Gastrocnemius medialis (tissue), 4 donors: ENCODE measurements around the gene ZIC1. TPM values are rescaled to one million over a fixed set of nuclear protein-coding genes. Genes with fewer than 3 reads are reported as not detected.

Experiments
- ATAC-seq, 2 donors: fragments of 150-250 bp; one replicate each; pipeline ENCODE4 v1.9.1; 2016
- DNase-seq, 2 donors: peaks; one replicate each; pipeline ENCODE4 v3.0.0-alpha.2; 2019
- H3K27ac ChIP-seq, 4 donors: fragments of 200-600 bp; sonication (generic); 1 replicate in 1 of 4; 2 replicates in 3 of 4; pipeline ENCODE4 v1.5.1; 2016 to 2018; ENCODE audit warnings: mild to moderate bottlenecking in 2 of 4, moderate library complexity in 1 of 4
- H3K27me3 ChIP-seq, 3 donors: fragments of 200-600 bp; sonication (generic) in 2 of 3; 1 replicate in 1 of 3; 2 replicates in 2 of 3; pipeline versions ENCODE4 v1.5.1 to v1.6.0; 2016 to 2019; ENCODE audit warnings: mild to moderate bottlenecking in 1 of 3, moderate library complexity in 1 of 3
- H3K36me3 ChIP-seq, 2 donors: fragments of 200-600 bp; sonication (generic) in 1 of 2; one replicate each; pipeline ENCODE4 v1.5.1; 2017 to 2018
- H3K4me1 ChIP-seq, 2 donors: fragments of 200-600 bp; sonication (generic) in 1 of 2; one replicate each; pipeline ENCODE4 v1.5.1; 2016 to 2017; ENCODE audit warnings: mild to moderate bottlenecking in 2 of 2
- H3K4me3 ChIP-seq, 4 donors: fragments of 200-600 bp; sonication (generic) in 3 of 4; 1 replicate in 1 of 4; 2 replicates in 3 of 4; pipeline ENCODE4 v1.5.1; 2016 to 2019; ENCODE audit warnings: mild to moderate bottlenecking in 2 of 4
- H3K9me3 ChIP-seq, 3 donors: fragments of 200-600 bp; sonication (generic) in 2 of 3; 1 replicate in 1 of 3; 2 replicates in 2 of 3; pipeline ENCODE4 v1.5.1; 2016 to 2019
- POLR2A ChIP-seq, 2 donors: fragments of 450-650 bp; IDR thresholded peaks; one replicate each; pipeline ENCODE4 v1.6.1; 2017; ENCODE audit warnings: antibody characterized with exemption in 2 of 2, mild to moderate bottlenecking in 2 of 2, moderate library complexity in 2 of 2
- in situ Hi-C, 4 donors: fragments of 200-750 bp; cut with MboI; loops; one replicate each; pipeline versions ENCODE4 v1.15.0 to v1.8.0; 2017; ENCODE audit warnings: low sequenced_read_pairs in 4 of 4
- intact Hi-C: fragments of 100-400 bp; cut with DNase I; formaldehyde crosslinking; loops from one replicate; pipeline ENCODE4 v1.15.1; 2023; ENCODE audit warnings: low total_unique reads
- total RNA-seq, 4 donors: library from RNA; depleted of rRNA; stranded (reverse); fragments of >200 nt; gene quantifications; one replicate each; pipeline versions ENCODE4 v1.1.0 to v1.2.3, GENCODE V29; 2016
- TF ChIP-seq, protein P1 (sequence below), 5 experiments: fragments of 450-650 bp in 3 of 5; fragments of 200-600 bp in 2 of 5; sonication (generic) in 2 of 5; IDR thresholded peaks in 4 of 5; conservative IDR thresholded peaks in 1 of 5; 1 replicate in 4 of 5; 2 replicates in 1 of 5; pipeline ENCODE4 v1.5.1; 2016 to 2019; ENCODE audit warnings: antibody characterized with exemption in 5 of 5, mild to moderate bottlenecking in 3 of 5, moderate library complexity in 3 of 5

ZIC1 gene
- total RNA-seq, 4 donors from 2014 or later: 3.3 to 5.2 (median 4.3) TPM

DNA sequence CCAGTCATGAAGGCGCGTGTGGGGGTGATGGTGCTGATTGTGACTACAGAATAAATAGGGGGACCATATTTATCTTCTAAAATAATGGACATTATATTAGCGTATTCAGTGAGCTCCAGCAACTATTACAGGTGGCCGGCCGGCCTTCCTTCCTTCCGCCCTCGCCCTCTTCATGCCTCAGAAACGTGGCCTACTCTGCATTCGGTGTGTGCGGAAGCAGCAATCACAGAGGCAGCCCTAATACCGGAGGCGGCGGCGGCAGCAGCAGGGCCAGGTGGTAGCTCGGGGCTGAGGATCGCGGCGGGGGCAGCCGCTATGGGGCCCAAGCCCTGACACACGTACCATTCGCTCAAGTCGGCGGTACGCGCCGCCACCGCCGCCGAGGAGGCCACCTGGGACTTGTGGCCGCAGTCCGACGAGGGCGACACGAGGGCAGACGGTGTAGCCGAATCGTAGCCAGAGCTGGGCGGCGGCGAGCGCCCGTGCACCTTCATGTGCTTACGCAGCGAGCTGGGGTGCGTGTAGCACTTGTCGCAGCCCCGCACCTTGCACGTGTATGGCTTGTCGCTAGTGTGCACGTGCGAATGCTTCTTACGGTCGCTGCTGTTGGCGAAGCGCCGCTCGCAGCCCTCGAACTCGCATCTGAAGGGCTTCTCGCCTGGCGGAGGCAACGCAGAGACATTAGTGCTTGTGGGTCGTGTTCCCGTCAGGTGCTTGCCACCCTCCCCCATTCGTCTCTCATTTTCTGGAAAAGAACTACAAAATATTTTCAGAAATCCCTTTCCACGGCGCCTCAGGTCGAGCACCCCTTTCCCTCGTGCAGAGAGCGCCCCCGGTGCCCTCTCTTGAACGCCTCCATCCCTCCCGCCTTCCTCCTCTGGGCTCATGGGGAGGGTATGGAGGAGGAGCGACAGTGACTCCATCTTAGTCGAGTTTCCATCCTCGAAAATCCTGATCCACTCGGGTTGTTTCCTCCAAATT lies 18.3 kb upstream of the ZIC1 start:
- H3K27ac ChIP-seq: no peak overlapping the region
- H3K4me1 ChIP-seq: peaks cover 0 to 18% of the 10 kb centered on the region in 2 donors
- TF ChIP-seq, protein P1, sequence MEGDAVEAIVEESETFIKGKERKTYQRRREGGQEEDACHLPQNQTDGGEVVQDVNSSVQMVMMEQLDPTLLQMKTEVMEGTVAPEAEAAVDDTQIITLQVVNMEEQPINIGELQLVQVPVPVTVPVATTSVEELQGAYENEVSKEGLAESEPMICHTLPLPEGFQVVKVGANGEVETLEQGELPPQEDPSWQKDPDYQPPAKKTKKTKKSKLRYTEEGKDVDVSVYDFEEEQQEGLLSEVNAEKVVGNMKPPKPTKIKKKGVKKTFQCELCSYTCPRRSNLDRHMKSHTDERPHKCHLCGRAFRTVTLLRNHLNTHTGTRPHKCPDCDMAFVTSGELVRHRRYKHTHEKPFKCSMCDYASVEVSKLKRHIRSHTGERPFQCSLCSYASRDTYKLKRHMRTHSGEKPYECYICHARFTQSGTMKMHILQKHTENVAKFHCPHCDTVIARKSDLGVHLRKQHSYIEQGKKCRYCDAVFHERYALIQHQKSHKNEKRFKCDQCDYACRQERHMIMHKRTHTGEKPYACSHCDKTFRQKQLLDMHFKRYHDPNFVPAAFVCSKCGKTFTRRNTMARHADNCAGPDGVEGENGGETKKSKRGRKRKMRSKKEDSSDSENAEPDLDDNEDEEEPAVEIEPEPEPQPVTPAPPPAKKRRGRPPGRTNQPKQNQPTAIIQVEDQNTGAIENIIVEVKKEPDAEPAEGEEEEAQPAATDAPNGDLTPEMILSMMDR (IDR thresholded peaks at IDR 0.05 in 4 of 5, conservative IDR thresholded peaks at IDR 0.05 in 1 of 5): no peak
- TF ChIP-seq POLR2A (IDR thresholded peaks at IDR 0.05): no peak
- in situ Hi-C loops: loop anchor here in 2 of 4 donors (25.0 kb wide), 1 partner anchor 221 kb away; no protein-coding TSS in a partner anchor
- intact Hi-C loops: no loop called here
- ATAC-seq (no peak), DNase-seq (no peak)
- peaks cover 24 to 34% (median 33%) of the 10 kb centered on the region in 3 donors for H3K27me3 ChIP-seq
- no peaks in the 10 kb centered on the region for H3K9me3 ChIP-seq
- H3K36me3 ChIP-seq: no peaks in the 10 kb centered on the region
- H3K4me3 ChIP-seq: no peak overlapping the region

DNA sequence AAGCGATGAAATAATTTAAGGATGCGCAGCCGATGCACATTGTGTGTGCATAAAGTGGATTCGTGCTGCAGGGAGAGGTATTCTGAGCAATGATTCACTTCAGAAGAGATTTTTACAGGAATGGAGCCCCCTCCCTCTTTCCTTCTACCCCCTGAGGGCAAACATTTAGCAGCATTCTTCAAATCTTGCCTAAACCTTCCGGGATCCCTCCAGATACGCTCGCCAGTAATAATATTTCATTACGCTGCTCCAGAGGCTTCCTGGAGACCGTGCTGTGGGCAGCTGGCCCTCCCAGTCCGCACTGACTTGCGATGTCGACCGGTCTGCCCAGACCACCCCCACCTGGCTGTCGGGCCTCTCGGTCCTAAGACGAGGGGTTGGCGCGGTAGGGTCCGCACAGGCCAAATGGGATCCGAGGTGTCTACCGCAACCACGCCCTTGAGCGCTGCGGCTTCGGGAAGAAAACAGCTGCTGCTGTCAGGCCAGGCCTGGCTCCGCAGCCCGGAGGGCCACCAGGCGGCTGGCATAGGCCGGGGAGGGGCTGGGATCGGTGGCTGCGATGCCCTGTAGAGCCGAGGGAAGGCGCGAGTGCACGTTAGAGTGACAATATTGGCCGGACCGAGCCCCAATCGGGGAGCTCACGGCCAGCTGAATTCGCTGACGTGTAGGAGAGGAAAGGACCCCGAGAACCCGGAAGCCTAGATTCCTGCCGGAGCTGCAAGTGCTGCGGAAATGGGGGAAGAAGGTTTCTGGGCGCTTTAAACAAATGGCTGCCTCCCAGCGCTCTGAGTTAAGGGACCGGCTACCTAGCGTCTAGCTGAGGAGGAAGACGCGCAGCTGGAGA lies 17.2 kb upstream of the ZIC1 start:
- DNase-seq: peak; percentile 52 to 79
- intact Hi-C loops: loop anchor here (1.0 to 2.0 kb wide), 3 partner anchors 17 to 225 kb away; partner anchors contain the start of gene ZIC1
- Histone ChIP-seq H3K27ac (peak overlapping the region; percentile 82 to 94 (median 90)), H3K36me3 (no peaks in the 10 kb centered on the region), H3K9me3 (no peaks in the 10 kb centered on the region), H3K4me3 (peak overlapping the region; percentile 63 to 73 (median 67)), H3K27me3 (peaks cover 29 to 35% (median 34%) of the 10 kb centered on the region in 3 donors), H3K4me1 (peaks cover 0 to 18% of the 10 kb centered on the region in 2 donors)
- peak; percentile 76 for ATAC-seq
- peak; percentile 30 to 52 for TF ChIP-seq POLR2A (IDR thresholded peaks at IDR 0.05)
- TF ChIP-seq, protein P1 (IDR thresholded peaks at IDR 0.05 in 4 of 5, conservative IDR thresholded peaks at IDR 0.05 in 1 of 5): peak; percentile 40 to 68 (median 52)
- in situ Hi-C loops: loop anchor here in 2 of 4 donors (25.0 kb wide), 1 partner anchor 220 kb away; no protein-coding TSS in a partner anchor

DNA sequence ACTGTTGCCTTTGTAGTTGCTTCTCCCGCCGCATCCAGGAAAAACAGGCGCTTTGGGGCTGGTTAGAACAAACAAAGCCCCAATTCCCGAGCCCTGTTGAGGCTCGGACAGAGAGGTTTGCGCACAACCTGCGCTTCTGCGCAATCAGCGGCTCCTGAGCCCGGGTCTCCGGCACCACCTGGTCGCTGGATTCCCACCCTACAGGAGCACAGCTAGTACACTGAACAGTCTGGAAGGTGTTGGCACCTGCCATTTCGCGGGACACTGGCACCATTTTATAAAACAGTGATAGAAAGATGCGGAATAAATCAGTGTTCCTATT lies 16.6 kb upstream of the ZIC1 start:
- TF ChIP-seq, protein P1 (IDR thresholded peaks at IDR 0.05 in 4 of 5, conservative IDR thresholded peaks at IDR 0.05 in 1 of 5): no peak
- TF ChIP-seq POLR2A (IDR thresholded peaks at IDR 0.05): peak in 1 of 2 donors; percentile 4
- in situ Hi-C loops: loop anchor here in 2 of 4 donors (25.0 kb wide), 1 partner anchor 220 kb away; no protein-coding TSS in a partner anchor
- peak overlapping the region; percentile 82 to 94 (median 90) for H3K27ac ChIP-seq

DNA sequence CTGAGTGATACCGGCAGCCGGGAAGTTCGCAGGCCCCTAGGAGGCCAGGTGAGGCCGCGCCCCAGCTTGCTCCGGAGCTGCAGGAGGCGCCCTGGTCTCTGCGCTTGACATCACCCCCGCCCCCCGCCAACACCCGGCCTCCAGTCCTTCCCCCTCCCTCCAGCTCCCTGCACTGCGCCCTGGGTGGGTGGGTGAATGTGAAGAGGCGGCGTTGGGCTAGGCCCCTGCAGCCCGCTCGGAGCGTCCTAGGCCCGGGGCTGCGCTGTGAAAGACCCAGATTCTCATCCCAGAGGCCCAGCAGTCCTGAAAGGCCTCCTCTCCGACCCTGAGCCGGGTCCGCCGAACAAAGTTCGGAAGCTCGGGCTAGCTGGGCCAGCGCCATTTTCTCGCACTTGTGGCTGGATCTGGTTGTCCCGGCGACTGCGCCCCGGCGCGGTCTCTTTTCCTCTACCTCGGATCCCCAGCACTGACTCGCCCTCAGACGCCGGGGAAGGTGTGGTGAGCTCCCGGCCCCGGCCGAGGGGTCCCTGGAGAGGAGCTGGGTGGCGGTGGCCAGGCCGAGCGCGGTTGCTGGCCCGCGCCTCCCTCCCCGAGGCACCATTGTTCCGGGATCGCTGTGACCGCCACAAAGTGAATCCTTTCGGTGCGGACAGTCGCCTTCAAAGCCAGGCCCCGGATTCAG lies 15.8 kb upstream of the ZIC1 start:
- ATAC-seq: peak; percentile 63 to 73
- Histone ChIP-seq H3K36me3 (no peaks in the 10 kb centered on the region), H3K27ac (peak overlapping the region; percentile 82 to 94 (median 90)), H3K4me3 (peak overlapping the region; percentile 63 to 73 (median 67)), H3K27me3 (peaks cover 29 to 36% (median 31%) of the 10 kb centered on the region in 3 donors), H3K9me3 (no peaks in the 10 kb centered on the region), H3K4me1 (peaks cover 0 to 18% of the 10 kb centered on the region in 2 donors)
- intact Hi-C loops (loop anchor here (2.0 kb wide), 2 partner anchors 25 to 223 kb away; no protein-coding TSS in a partner anchor), in situ Hi-C loops (loop anchor here in 2 of 4 donors (25.0 kb wide), 1 partner anchor 219 kb away; no protein-coding TSS in a partner anchor)
- peak; percentile 56 to 57 for TF ChIP-seq POLR2A (IDR thresholded peaks at IDR 0.05)
- TF ChIP-seq, protein P1 (IDR thresholded peaks at IDR 0.05 in 4 of 5, conservative IDR thresholded peaks at IDR 0.05 in 1 of 5): no peak
- peak; percentile 39 to 73 for DNase-seq

More for the DNA sequence above, 16.6 kb upstream of the ZIC1 start:
- intact Hi-C loops: loop anchor here (1.0 to 2.0 kb wide), 3 partner anchors 17 to 224 kb away; partner anchors contain the start of gene ZIC1
- ATAC-seq (peak; percentile 21 to 44), DNase-seq (no peak)
- Histone ChIP-seq H3K27me3 (peaks cover 29 to 39% (median 37%) of the 10 kb centered on the region in 3 donors), H3K4me3 (peak overlapping the region; percentile 63 to 73 (median 67)), H3K4me1 (peaks cover 0 to 18% of the 10 kb centered on the region in 2 donors), H3K9me3 (no peaks in the 10 kb centered on the region), H3K36me3 (no peaks in the 10 kb centered on the region)
